Fibroblast of pulmonary artery (primary cell): ENCODE results near the gene C5AR1.
"Not testable (repeated sequence)": the region's sequence is repeated elsewhere in the genome, so short reads cannot be mapped to it uniquely, and the experiment has no call there.

Experiments used
- DNase-seq: peaks from one replicate; pipeline ENCODE4 v3.0.0-alpha.2; 2010; ENCODE audit warnings: low read depth
- H3K4me3 ChIP-seq: replicated peaks from 2 replicates; pipeline ENCODE4 v1.5.1; 2011; ENCODE audit warnings: low read depth, mild to moderate bottlenecking, control low read depth, low read length, moderate library complexity
- TF ChIP-seq, protein P1 (sequence below): IDR thresholded peaks from 2 replicates; pipeline ENCODE4 v1.5.1; 2011; ENCODE audit warnings: mild to moderate bottlenecking, control low read depth, low read length, inconsistent platforms; ENCODE audit errors: missing control alignments

The C5AR1 gene

DNA sequence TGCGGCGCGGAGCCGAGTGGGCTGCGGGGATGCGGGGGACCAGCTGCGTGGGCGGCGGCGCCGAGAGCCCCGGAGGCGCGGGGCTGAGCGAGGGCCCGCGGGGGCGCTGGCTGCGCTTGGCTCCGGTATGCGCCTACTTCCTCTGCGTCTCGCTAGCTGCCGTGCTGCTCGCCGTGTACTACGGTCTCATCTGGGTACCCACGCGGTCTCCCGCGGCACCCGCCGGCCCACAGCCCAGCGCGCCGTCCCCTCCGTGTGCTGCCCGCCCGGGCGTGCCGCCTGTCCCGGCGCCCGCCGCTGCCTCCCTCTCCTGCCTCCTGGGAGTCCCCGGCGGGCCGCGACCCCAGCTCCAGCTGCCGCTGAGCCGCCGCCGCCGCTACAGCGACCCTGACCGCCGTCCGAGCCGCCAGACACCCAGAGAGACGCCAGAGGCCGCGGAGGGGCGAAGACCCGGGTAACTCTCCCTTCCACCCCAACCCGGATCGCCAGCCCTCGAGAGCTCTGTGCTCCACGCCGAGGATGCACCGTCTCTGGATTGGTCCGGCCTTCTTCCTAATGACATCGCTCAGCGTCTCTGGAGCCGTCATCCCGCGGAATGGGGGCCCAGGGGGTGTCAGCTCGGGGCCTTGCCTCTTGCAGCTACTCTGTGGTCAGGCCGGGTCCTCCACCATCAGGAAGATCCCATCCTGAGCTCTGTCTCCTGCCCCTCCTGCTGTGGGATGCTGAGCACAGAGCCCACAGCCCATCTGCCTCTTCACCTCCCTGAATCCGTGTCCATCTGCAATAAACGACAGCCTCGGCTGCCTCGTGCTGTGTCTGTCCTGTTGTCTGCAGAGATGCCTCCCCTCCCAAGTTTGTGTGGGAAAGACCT, 34.5 kb upstream of the C5AR1 start:
- peak; percentile 16 for DNase-seq
- TF ChIP-seq, protein P1, sequence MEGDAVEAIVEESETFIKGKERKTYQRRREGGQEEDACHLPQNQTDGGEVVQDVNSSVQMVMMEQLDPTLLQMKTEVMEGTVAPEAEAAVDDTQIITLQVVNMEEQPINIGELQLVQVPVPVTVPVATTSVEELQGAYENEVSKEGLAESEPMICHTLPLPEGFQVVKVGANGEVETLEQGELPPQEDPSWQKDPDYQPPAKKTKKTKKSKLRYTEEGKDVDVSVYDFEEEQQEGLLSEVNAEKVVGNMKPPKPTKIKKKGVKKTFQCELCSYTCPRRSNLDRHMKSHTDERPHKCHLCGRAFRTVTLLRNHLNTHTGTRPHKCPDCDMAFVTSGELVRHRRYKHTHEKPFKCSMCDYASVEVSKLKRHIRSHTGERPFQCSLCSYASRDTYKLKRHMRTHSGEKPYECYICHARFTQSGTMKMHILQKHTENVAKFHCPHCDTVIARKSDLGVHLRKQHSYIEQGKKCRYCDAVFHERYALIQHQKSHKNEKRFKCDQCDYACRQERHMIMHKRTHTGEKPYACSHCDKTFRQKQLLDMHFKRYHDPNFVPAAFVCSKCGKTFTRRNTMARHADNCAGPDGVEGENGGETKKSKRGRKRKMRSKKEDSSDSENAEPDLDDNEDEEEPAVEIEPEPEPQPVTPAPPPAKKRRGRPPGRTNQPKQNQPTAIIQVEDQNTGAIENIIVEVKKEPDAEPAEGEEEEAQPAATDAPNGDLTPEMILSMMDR = no peak

DNA sequence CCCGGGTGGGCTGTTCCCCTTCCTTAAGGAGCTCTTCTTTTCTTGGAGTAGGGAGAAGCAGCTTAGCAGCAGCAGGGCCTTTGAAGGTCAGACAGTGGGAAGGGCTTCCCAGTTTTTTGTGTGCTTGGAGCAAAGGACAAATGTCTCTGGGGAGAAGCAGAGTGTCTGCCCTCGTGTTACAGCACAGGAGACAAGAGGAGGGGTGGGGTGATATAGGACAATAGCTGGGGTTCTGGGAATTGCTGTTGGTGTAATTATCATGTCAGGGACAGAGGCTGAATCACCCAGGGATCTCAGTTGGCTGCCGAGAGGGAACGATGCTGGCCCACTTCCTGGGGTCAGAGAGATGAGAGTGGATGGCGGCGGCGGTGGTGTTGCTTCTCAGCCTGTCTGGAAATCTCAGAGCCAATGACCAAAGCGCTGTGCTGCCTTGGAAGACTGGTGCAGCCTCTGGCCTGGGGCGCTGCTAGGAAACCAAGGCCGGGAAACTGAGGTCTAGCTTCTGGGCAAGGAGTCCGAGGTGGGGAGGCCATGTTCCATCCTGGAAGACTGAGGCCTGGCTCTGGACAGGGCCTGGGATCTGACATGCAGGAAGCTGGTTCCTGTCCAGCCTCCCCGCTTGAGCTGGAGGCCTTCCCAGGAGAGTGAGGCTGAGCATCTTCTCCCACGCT, 33.7 kb upstream of the C5AR1 start:
- TF ChIP-seq, protein P1 = no peak
- peak overlapping the region; percentile 50 for H3K4me3 ChIP-seq
- peak; percentile 70 for DNase-seq

More for the DNA sequence above, 34.5 kb upstream of the C5AR1 start:
- peak overlapping the region; percentile 50 for H3K4me3 ChIP-seq

DNA sequence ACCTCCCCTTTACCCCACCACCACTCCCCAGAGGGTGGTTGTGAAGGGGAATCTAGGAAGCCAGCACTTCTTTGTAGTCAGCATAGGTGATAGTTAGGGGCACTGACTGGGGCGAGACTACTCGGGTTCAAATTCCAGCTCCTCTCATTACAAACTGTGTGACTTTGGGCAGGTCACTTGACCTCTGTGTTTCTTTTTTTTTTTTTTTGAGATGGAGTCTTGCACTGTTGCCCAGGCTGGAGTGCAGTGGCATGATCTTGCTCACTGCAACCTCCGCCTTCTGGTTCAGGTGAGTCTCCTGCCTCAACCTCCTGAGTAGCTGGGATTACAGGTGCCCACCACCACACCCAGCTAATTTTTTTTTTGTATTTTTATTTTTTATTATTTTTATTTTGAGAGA, 33.1 kb upstream of the C5AR1 start:
- DNase-seq = not testable (repeated sequence)
- peak overlapping the region; percentile 50 for H3K4me3 ChIP-seq

DNA sequence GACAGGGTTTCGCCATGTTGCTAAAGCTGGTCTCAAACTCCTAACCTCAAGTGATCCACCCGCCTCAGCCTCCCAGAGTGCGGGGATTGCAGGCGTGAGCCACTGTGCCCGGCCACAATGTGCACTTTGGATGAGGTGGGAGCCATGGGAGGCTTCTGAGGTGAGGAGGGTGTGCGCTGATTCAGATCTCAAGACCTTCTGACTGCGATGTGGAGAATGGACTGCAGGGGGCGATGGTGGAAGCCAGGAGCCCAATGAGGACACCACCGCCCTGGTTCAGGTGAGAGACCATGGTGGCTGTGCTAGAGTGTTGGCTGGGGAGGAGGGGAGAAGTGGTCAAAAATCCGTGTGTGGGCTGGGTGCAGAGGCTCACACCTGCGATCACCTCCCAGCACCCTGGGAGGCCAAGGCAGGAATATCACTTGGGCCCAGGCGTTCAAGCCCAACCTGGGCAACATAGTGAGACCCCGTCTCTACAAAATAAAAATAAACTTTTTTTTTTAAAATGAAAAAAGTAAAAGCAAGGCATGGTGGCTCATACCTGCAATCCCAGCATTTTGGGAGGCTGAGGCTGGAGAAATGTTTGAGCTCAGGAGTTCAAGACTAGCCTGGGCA, 29.4 kb upstream of the C5AR1 start:
- peak; percentile 25 for DNase-seq

DNA sequence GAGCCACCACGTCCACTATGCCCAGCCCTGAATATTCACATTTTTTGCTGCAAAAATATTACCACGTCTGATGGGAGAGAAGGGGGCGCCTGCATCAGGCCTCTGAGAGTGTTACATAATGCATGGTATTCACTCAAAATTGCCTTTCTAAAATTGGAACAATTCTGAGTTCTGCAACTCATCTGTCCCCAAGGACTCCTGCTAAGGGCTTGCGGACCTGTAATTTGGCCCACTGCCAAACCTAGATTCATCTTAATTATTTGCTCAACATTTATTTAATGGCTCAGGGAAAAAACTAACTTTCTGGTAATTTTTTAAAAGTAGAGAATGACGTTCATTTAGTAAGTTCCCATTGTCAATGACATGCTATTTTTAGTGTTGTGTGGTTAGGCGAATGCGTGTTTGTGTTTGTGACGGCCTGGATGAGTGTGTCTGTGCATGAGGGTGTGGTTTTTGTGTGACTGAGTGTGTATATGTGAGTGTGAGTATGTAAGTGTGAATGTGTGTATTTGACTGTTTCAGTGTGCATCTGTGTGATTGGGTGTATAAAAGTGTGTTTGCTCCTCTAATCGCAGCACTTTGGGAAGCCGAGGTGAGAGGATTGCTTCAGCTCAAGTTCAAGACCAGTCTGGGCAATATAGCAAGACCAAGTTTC, 26.1 kb upstream of the C5AR1 start:
- H3K4me3 ChIP-seq = no peak overlapping the region
- TF ChIP-seq, protein P1 = no peak
- DNase-seq = no peak

More for the DNA sequence above, 29.4 kb upstream of the C5AR1 start:
- TF ChIP-seq, protein P1 = peak; percentile 57
- no peak overlapping the region for H3K4me3 ChIP-seq

DNA sequence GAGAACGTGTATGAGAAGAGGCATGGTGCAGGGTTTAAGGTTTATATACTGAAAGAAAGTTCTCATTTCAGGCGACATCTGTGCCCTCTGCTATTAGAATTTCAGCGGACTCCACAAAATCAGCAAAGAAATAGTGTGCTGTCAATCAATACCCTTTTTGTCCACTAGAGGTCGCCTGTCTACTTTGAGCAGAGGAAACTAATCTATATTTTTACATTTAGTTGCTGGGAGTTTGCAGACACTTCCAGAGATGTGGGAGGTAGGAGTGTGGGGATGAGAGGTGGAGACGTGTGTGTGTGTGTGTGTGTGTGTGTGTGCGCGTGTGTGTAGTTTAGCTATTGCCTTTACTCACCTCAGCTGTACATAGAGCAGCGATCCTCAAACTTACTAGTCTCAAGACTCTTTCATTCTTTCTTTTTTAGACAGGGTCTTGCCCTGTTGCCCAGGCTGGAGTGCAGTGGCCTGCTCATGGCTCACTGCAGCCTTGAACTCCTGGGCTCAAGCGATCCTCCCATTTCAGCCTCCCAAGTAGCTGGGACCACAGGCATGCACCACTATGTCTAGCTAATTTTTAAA, 25.2 kb upstream of the C5AR1 start:
- TF ChIP-seq, protein P1 = peak; percentile 87
- no peak overlapping the region for H3K4me3 ChIP-seq
- DNase-seq = peak; percentile 81

DNA sequence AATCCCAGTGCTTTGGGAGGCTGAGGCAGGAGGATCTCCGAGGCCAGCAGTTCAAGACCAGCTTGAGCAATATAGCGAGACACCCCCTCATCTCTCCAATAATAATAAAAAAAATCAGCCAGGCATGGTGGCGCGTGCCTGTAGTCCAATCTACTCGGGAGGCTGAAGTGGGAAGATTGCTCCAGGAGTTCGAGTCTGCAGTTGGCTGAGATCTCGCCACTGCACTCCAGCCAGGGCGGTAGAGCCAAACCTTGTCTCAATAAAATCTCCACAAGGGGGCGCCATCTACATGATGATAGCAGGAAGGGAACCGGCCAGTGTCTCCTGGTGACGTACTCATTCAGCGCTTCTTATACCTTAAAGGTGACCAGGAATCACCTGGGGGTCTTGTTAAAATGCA, 13.6 kb upstream of the C5AR1 start:
- no peak overlapping the region for H3K4me3 ChIP-seq
- peak; percentile 82 for DNase-seq
- TF ChIP-seq, protein P1 = peak; percentile 65

DNA sequence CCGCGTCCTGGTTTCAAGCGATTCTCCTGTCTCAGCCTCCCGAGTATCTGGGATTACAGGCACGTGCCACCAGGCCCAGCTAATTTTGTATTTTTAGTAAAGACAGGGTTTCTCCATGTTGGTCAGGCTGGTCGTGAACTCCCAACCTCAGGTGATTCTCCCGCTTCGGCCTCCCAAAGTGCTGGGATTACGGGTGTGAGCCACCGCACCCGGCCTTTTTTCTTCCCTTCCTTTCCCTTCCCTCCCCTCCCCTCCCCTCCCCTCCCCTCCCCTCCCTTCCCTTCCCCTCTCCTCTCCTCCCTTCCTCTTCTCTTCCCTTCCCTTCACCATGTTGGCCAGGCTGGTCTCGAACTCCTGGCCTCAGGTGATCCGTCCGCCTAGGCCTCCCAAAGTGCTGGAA, 8.8 kb upstream of the C5AR1 start:
- H3K4me3 ChIP-seq, DNase-seq: not testable (repeated sequence)
